Stimulated activated CD4-positive, alpha-beta T cell treated with anti-CD3 and anti-CD28 coated beads, TNF-alpha, amount 100 ng/mL, for 24 hours (primary cell): ENCODE results near the gene PRAC1.

Source experiments
- DNase-seq, 3 experiments: peaks; one replicate each; pipeline ENCODE4 v3.0.0-alpha.2; 2020; ENCODE audit warnings: low read depth in 3 of 3

The PRAC1 gene

DNA sequence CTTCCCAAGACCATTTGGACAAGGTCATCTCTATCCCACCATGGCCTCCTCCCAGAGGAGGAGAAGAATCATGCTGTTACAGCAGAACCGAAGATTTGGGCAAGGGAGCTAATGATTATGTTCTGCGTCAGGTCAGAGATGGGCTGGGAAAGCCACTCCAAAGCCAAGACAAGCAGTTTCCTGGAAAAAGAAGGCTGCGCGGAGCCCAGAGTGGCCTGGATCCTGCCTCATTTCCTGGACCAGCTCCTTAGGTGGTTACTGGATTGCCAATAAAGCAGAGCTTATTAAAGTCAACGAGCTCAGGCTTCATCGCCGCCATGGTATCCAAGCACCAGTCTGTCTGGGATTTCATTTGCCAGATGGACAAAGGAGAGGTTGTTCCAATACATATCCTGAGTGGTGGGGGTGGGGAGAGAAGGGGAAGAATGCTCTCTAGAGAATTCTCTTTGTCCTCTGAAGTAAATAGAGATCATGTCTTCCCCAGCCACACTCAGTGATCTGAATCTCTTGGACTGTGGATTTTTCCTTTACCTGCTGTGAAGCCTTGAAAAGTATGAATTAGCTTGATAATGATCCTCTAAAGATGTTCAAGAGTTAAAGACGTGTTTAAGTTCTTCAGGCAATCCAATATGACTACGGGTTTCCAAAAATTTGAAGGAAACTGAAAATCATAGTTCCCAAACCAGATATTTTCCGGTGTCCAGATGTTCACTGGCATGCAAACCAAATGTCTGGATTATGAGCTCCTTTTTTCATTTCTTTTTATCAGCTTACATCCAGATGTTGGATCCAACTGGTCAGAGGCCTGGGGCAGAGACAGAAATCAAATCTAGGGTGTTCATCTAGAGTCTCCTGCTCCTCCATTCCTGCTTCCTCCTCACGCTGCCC lies 17.7 kb downstream of the PRAC1 start:
- no peak for DNase-seq

DNA sequence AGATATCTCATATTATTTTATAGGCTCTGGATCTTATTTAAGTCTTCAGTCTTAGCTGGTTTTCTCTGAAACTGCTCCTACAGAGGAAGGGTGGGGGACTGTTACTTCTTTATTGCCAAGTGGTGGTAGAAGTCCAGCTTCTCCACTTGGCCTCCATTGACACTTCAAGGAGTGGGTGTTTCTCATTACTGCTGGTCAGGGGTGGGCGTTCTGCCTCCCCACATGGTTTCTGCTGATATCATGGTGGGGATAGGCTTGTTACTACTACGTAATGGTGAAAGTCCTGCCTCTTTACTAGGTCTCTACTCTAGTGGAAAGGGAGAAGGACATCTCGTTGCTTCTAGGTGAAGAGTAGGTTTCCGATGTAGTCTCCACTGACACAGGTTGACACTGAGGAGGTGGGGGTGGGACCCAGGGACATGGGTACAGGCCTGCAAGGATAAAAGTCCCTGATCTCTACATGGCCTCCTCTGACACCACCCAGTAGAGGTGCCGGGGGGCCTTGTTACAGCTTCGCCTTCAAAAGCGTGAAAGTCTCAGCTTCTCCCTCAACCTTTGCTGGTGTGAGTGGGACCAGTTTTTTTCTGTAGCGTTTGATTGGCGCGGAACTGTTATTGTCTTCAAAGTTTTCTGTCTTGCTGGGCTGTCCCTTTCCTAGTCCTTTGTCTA lies 20.3 kb downstream of the PRAC1 start:
- no peak for DNase-seq

DNA sequence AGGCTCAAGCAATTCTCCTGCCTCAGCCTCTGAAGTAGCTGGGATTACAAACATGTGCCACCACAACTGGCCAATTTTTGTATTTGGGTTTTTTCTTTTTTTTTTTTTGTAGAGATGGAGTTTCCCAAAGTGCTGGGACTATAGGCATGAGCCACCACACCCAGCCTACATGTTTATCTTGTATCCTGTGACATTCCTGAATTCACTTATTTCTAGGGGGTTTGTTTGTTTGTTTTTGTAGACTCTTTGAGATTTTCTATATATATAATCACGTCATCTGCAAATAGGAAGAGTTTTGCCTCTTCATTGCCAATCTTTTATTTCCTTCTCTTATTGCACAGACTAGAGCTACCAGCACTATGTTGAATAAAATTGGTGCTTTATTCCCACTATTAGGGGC lies 29.1 kb downstream of the PRAC1 start:
- DNase-seq = no peak

DNA sequence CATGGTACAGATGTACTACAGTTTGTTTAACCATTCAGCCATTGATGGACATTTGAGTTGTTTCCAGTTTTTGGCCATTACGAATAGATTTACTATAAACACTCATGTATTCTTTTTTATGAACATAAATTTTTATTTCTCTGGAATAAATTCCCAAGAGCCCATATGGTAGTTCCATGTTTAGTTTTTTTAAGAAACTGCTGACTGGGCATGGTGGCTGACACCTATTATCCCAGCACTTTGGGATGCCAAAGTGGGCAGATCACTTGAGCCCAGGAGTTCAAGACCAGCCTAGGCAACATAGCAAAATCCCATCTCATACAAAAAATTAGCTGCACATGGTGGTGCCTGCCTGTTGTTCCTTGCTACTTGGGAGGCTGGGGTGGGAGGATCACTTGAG lies 30.3 kb downstream of the PRAC1 start:
- DNase-seq = no peak

DNA sequence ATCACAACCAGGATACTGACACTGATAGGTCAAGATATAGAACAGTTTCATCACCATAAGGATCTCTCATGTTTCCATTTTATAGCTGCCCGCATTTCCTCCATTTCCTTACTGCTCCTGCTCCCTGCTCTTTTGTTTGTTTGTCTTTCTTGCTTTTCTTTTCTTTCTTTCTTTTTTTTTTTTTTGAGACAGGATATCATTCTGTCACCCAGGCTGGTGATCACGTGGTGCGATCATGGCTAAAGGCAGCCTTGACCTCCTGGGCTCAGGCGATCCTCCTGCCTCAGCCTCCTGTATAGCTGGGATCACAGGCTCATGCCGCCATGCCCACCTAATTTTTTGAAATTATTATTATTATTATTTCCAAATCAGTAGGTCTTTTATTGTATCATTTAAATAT lies 31.7 kb downstream of the PRAC1 start:
- DNase-seq = no peak

DNA sequence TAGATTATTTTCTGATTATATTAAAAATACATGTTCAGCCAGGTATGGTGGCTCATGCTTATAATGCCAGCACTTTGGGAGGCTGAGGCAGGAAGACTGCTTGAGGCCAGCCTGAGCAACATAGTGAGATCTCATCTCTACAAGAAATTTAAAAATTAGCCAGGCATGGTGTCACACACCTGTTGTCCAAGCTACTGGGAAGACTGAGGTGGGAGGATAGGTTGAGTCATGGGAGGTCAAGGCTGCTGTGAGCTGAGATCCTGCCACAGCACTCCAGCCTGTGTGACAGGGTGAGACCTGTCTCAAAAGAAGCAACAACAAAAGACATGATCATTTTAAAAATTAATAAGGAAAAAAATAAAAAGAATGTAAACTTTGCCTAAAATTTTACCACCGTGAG lies 40.7 kb downstream of the PRAC1 start:
- DNase-seq = no peak

DNA sequence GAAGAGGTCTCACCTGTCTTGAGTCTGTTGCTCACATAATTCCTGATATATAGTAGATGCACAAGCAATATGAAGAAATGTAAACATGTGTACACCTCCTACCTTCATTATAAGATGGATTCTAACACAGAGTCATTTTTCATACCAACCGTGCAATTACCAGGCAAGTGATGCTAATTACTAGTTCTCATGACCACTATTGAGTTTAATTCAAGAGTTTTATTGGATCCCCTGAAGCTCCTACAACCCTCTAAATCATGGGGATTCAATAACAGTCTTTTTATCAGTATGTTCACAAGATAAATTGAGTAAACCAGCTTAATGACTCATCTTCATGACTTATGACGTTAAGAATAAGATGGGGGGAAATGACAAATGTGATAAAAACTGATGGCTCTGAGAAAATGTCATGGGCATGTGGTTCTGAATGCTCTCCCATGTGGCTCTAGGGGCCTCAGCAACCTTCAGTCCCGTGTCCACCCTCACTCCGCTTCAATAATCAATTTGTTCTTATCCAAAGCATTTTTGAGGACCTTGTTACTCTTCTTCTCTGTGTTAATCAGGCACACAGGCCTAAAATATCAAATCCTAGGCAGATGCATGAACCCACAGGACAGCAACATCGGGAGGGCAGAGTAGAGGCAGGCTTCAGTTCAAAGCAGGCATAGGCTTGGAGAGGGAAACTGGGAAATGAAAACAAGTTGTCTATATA lies 42.8 kb downstream of the PRAC1 start:
- DNase-seq = no peak

DNA sequence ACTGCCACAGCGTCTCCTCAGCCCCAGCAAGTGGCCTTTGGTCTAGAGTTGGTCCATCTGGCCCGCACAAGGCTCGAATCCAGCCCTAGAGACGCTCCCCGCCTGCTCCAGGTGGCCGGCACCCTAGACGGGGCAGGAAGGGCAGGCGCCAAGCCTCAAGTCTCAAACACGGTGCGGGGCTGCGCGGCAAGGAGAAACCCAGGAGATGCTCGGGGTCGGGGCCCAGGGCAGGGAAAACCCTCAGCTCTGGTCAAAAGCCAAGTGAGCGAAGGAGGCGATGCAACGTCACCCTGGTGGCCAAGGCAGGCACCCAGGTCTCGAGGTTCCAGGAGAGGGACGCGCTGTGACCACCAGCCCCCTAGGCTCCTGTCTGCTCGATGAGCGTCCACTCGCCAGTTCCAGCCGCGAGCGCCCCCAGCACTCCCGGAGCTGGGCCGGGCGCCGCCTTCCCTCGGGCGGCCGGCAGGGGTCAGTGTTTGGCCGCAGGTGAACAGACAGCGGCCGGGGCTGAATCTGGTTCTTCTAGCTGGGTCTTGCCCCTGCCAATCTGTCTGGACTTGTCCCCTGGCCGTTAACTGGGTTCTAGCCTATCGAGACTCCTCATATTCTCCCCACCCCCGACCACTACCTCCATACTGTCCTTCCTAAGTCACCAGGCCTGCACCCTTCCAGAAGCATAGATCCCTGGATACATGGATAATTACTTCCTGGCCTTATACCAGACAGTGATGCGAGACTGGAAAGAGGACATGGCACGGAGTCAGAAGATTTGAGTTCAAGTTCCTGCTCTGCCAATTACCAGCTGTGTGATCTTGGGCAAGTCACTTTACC lies 44.0 kb downstream of the PRAC1 start:
- DNase-seq = peak; percentile 45 to 62 (median 52)

DNA sequence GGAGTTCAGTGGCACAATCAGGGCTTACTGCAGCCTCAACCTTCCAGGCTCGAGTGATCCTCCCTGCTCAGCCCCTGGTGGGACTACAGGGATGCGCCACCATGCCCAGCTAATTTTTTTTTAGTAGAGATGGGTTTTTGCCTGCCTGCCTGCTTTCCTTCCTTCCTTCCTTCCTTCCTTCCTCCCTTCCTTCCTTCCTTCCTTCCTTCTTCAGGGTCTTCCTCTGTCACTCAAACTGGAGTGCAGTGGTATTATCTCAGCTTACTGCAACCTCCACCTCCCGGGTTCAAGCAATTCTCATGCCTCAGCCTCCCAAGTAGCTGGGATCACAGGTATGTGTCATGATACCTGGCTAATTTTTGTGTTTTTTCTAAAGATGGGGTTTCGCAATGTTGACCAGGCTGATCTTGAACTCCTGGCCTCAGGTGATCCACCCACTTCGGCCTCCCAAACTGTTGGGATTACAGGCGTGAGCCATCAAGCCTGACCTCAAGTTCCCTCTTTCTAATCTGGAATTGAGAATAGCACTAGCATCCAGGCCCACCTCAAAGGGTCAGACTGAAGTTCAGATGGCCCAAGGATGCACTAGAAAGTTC lies 45.3 kb downstream of the PRAC1 start:
- no peak for DNase-seq

DNA sequence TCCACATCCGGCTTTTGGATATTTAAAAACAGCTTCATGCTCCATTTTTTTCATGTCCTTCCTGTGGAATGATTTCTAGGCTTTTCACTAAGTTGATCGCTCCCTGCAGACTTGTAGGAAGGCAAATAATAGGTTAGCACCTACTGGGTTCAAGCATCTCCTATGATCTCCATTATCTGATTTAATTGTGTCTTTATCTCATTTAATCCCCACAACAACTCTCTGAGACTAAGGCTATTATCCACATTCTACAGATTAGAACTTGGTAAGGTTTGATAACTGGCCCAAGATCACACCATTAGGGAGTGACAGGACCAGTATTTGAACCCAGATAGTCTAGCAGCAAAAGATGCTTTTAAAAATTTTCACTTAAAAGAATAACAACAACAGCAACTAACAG lies 50.0 kb downstream of the PRAC1 start:
- DNase-seq = no peak
